Spleen (tissue), 11 donors: ENCODE measurements around the gene TCF19. TPM values are rescaled to one million over a fixed set of nuclear protein-coding genes. Genes with fewer than 3 reads are reported as not detected.
"Not testable (repeated sequence)": the region's sequence is repeated elsewhere in the genome, so short reads cannot be mapped to it uniquely, and the experiment has no call there.

Experiments
- DNase-seq: peaks from one replicate; pipeline ENCODE4 v3.0.0-alpha.2; 2020
- H3K27ac ChIP-seq, 8 donors: fragments of 200-600 bp; sonication (generic) in 7 of 8; 1 replicate in 4 of 8; 2 replicates in 4 of 8; pipeline versions ENCODE4 v1.5.0 to v1.8.0; 2016 to 2021; ENCODE audit warnings: inconsistent platforms in 4 of 8, mild to moderate bottlenecking in 4 of 8, moderate library complexity in 1 of 8
- H3K27me3 ChIP-seq, 7 donors: fragments of 200-600 bp; sonication (generic) in 6 of 7; replicated peaks in 1 of 7; 1 replicate in 4 of 7; 2 replicates in 3 of 7; pipeline versions ENCODE4 v1.5.0 to v1.8.0; 2016 to 2021; ENCODE audit warnings: inconsistent platforms in 3 of 7, mild to moderate bottlenecking in 1 of 7
- H3K36me3 ChIP-seq, 6 donors: fragments of 200-600 bp; sonication (generic) in 5 of 6; 1 replicate in 4 of 6; 2 replicates in 2 of 6; pipeline versions ENCODE4 v1.5.0 to v1.8.0; 2016 to 2021; ENCODE audit warnings: inconsistent platforms in 2 of 6
- H3K4me1 ChIP-seq, 6 donors: fragments of 200-600 bp; sonication (generic) in 5 of 6; 1 replicate in 3 of 6; 2 replicates in 3 of 6; pipeline versions ENCODE4 v1.5.0 to v1.8.0; 2016 to 2021; ENCODE audit warnings: inconsistent platforms in 3 of 6
- H3K4me3 ChIP-seq, 8 donors: fragments of 200-600 bp; sonication (generic) in 7 of 8; 1 replicate in 4 of 8; 2 replicates in 4 of 8; pipeline versions ENCODE4 v1.5.0 to v1.8.0; 2016 to 2021; ENCODE audit warnings: inconsistent platforms in 4 of 8, mild to moderate bottlenecking in 4 of 8, moderate library complexity in 2 of 8
- H3K9me3 ChIP-seq, 8 donors: fragments of 200-600 bp; sonication (generic) in 7 of 8; 1 replicate in 4 of 8; 2 replicates in 4 of 8; pipeline versions ENCODE4 v1.5.0 to v1.8.0; 2016 to 2021; ENCODE audit warnings: inconsistent platforms in 4 of 8
- CTCF ChIP-seq, 11 experiments: fragments of 200-600 bp in 7 of 11; fragments of 450-650 bp in 4 of 11; sonication (generic) in 4 of 11; IDR thresholded peaks in 8 of 11; conservative IDR thresholded peaks in 3 of 11; 1 replicate in 7 of 11; 2 replicates in 4 of 11; pipeline versions ENCODE4 v1.4.0 to v1.8.0; 2016 to 2021; ENCODE audit warnings: antibody characterized with exemption in 11 of 11, inconsistent platforms in 4 of 11, mild to moderate bottlenecking in 1 of 11
- POLR2A ChIP-seq, 3 donors: fragments of 450-650 bp; IDR thresholded peaks; one replicate each; pipeline ENCODE4 v1.5.1; 2017; ENCODE audit warnings: antibody characterized with exemption in 3 of 3, mild to moderate bottlenecking in 1 of 3
- POLR2AphosphoS5 ChIP-seq, 3 donors: sonication (generic); formaldehyde crosslinking; IDR thresholded peaks; one replicate each; pipeline ENCODE4 v1.5.1; 2017; ENCODE audit warnings: antibody characterized with exemption in 3 of 3
- WGBS, 5 donors: extraction: QIAGEN DNeasy Blood & Tissue Kit in 3 of 5; methylation state at CpG; one replicate each; pipeline versions ENCODE4 v1.1.5 to v1.1.7; 2013 to 2018; 5-methylcytosine and 5-hydroxymethylcytosine counted together
- intact Hi-C: fragments of 100-400 bp; cut with DNase I; formaldehyde crosslinking; loops from one replicate; pipeline ENCODE4 v1.15.0; 2023; ENCODE audit warnings: low total_unique reads
- polyA plus RNA-seq, 3 donors: library from polyadenylated mRNA; stranded (reverse); fragments of 200-250 nt; gene quantifications; one replicate each; pipeline ENCODE4 v1.2.1, GENCODE V29; 2013
- total RNA-seq, 7 donors: library from RNA; depleted of rRNA in 3 of 7; stranded (reverse); fragments of >200 nt in 3 of 7; fragmentation: NEBNext Ultra II Directional in 4 of 7; extraction: Animal tissue kit (Norgen Biotek cat#: 25700) in 4 of 7; gene quantifications; one replicate each; pipeline versions ENCODE4 v1.1.0 to v1.2.1, GENCODE V29; 2016 to 2021
- donor health status: healthy with polysubstance abuse.
- donor health status: DM: no; HTN: no; CAD: no; lungs with moderate emphysema.
- donor health status: DM: no; HTN: no; CAD: no.
- donor health status: Bipolar disorder and iron deficiency.
- donor health status: healthy.
- donor health status: DM: no; HTN: no; CAD: no.
- donor health status: DM: yes; HTN: yes; CAD: no.

Gene TCF19
- total and polyA plus RNA-seq, 10 donors: 6.2 to 12.6 (median 9.3) TPM

- intact Hi-C loops: no loop called here
- Histone ChIP-seq H3K27me3 (no peaks in the 10 kb centered on the region), H3K27ac (no peak overlapping the region), H3K9me3 (no peaks in the 10 kb centered on the region), H3K4me1 (peaks cover 4 to 18% (median 12%) of the 10 kb centered on the region in 6 donors), H3K36me3 (peaks cover 0 to 22% (median 0%) of the 10 kb centered on the region in 6 donors), H3K4me3 (no peak overlapping the region)
- TF ChIP-seq CTCF (IDR thresholded peaks at IDR 0.05 in 8 of 11, conservative IDR thresholded peaks at IDR 0.05 in 3 of 11): no peak
- no peak for DNase-seq
Observed at GRCh38 chr6:31163922-31164321, 5.5 kb downstream of the TCF19 start.

- H3K9me3 ChIP-seq, H3K27me3 ChIP-seq, H3K4me3 ChIP-seq, intact Hi-C loops: not testable (repeated sequence)
- Histone ChIP-seq H3K27ac (peak overlapping the region in 3 of 8 donors; percentile 24 to 54 (median 48)), H3K4me1 (peaks cover 0 to 12% (median 5%) of the 10 kb centered on the region in 6 donors), H3K36me3 (peaks cover 0 to 22% (median 0%) of the 10 kb centered on the region in 6 donors)
- peak; percentile 14 for DNase-seq
- 85 to 95% (median 93%) methylated on average over 7 of the region's 9 CpGs for WGBS, 5 donors
Observed at GRCh38 chr6:31164475-31165063, 6.2 kb downstream of the TCF19 start.

GRCh38 chr6:31165064-31165832 lies 6.9 kb downstream of the TCF19 start:
- intact Hi-C loops, H3K4me3 ChIP-seq, DNase-seq, H3K9me3 ChIP-seq, H3K4me1 ChIP-seq, H3K27me3 ChIP-seq: not testable (repeated sequence)
- Histone ChIP-seq H3K27ac (peak overlapping the region in 3 of 8 donors; percentile 24 to 57 (median 54)), H3K36me3 (peaks cover 0 to 22% (median 0%) of the 10 kb centered on the region in 6 donors)
- 71 to 86% (median 73%) methylated on average over 16 to 17 of the region's 17 CpGs for WGBS, 5 donors
- peak in 1 of 3 donors; percentile 64 for TF ChIP-seq POLR2AphosphoS5 (IDR thresholded peaks at IDR 0.05)

GRCh38 chr6:31165986-31166385 lies 7.6 kb downstream of the TCF19 start:
- 68 to 93% (median 81%) methylated on average over 5 of the region's 5 CpGs for WGBS, 5 donors
- H3K36me3 ChIP-seq: peaks cover 0 to 22% (median 0%) of the 10 kb centered on the region in 6 donors
- H3K9me3 ChIP-seq: no peaks in the 10 kb centered on the region
- DNase-seq: peak; percentile 0
- H3K4me3 ChIP-seq: no peak overlapping the region
- no peak for TF ChIP-seq POLR2AphosphoS5 (IDR thresholded peaks at IDR 0.05)
- TF ChIP-seq POLR2A (IDR thresholded peaks at IDR 0.05): no peak
- no peak for TF ChIP-seq CTCF (IDR thresholded peaks at IDR 0.05 in 8 of 11, conservative IDR thresholded peaks at IDR 0.05 in 3 of 11)
- intact Hi-C loops: no loop called here
- H3K27me3 ChIP-seq: no peaks in the 10 kb centered on the region
- peak overlapping the region in 1 of 8 donors; percentile 54 for H3K27ac ChIP-seq
- peaks cover 0 to 4% (median 0%) of the 10 kb centered on the region in 6 donors for H3K4me1 ChIP-seq

GRCh38 chr6:31168606-31169005 lies 10.2 kb downstream of the TCF19 start:
- DNase-seq: no peak
- Histone ChIP-seq H3K27ac (no peak overlapping the region), H3K4me3 (no peak overlapping the region), H3K27me3 (no peaks in the 10 kb centered on the region), H3K4me1 (peaks cover 0 to 4% (median 0%) of the 10 kb centered on the region in 6 donors), H3K36me3 (no peaks in the 10 kb centered on the region), H3K9me3 (no peaks in the 10 kb centered on the region)
- intact Hi-C loops: no loop called here
- 72 to 88% (median 79%) methylated on average over 3 of the region's 3 CpGs for whole genome bisulfite sequencing, 5 donors
- TF ChIP-seq CTCF (IDR thresholded peaks at IDR 0.05 in 8 of 11, conservative IDR thresholded peaks at IDR 0.05 in 3 of 11) (no peak), POLR2AphosphoS5 (IDR thresholded peaks at IDR 0.05) (no peak), POLR2A (IDR thresholded peaks at IDR 0.05) (no peak)
